Islet precursor cell (in vitro differentiated cells): Measurements from ENCODE around the gene TMEM204.
A peak's percentile ranks its signal among the peaks of the same experiment; 100 is the strongest.

Source experiments
- DNase-seq: peaks from one replicate; pipeline ENCODE4 v3.0.0-alpha.2; 2018

Gene TMEM204

GRCh38 chr16:1533443-1533951 is at the start of gene TMEM204:
Gene TMEM204 (plus strand): TSS chr16:1533666. CDS start chr16:1534276, 610 bp downstream.
- DNase-seq: peak; percentile 76

- DNase-seq: no peak
Observed at GRCh38 chr16:1485847-1486496, 47.5 kb upstream of the TMEM204 start.

GRCh38 chr16:1486551-1487390 is 46.7 kb upstream of the TMEM204 start:
- DNase-seq: no peak

- DNase-seq: no peak
Observed at GRCh38 chr16:1487395-1488053, 45.9 kb upstream of the TMEM204 start.

- DNase-seq: no peak
Observed at GRCh38 chr16:1488054-1488601, 45.3 kb upstream of the TMEM204 start.

- DNase-seq: no peak
Observed at GRCh38 chr16:1488619-1489018, 44.8 kb upstream of the TMEM204 start, which contains the start of gene PTX4. Gene PTX4 (minus strand): TSS chr16:1488944. CDS start chr16:1488909, 35 bp downstream.

- no peak for DNase-seq
Observed at GRCh38 chr16:1489077-1489476, 44.4 kb upstream of the TMEM204 start.

GRCh38 chr16:1491327-1491726 is 42.1 kb upstream of the TMEM204 start:
- DNase-seq: no peak

- no peak for DNase-seq
Observed at GRCh38 chr16:1492082-1492922, 41.2 kb upstream of the TMEM204 start.

- DNase-seq: peak; percentile 89
Observed at GRCh38 chr16:1492923-1493745, 40.3 kb upstream of the TMEM204 start, which contains the start of gene TELO2. Gene TELO2 (plus strand): TSS chr16:1493360. CDS start chr16:1494282, 922 bp downstream.

GRCh38 chr16:1493746-1494094 is 39.7 kb upstream of the TMEM204 start:
- no peak for DNase-seq

- peak; percentile 84 for DNase-seq
Observed at GRCh38 chr16:1494129-1494640, 39.3 kb upstream of the TMEM204 start.

- no peak for DNase-seq
Observed at GRCh38 chr16:1494711-1495110, 38.8 kb upstream of the TMEM204 start.

GRCh38 chr16:1495211-1495888 is 38.1 kb upstream of the TMEM204 start:
- no peak for DNase-seq

- no peak for DNase-seq
Observed at GRCh38 chr16:1495889-1496262, 37.6 kb upstream of the TMEM204 start.

- no peak for DNase-seq
Observed at GRCh38 chr16:1496464-1496863, 37.0 kb upstream of the TMEM204 start.

GRCh38 chr16:1497014-1497598 is 36.4 kb upstream of the TMEM204 start:
- DNase-seq: no peak

GRCh38 chr16:1498899-1499676 is 34.4 kb upstream of the TMEM204 start:
- no peak for DNase-seq
